ENCODE results near the gene GALNT6. TPM values are rescaled to one million over a fixed set of nuclear protein-coding genes. Genes with fewer than 3 reads are reported as not detected.
"Not testable (repeated sequence)": the region's sequence is repeated elsewhere in the genome, so short reads cannot be mapped to it uniquely, and the experiment has no call there.

The GALNT6 gene
- total RNA-seq, 2 experiments from 2014 or later: 17.8 to 18.6 TPM

GRCh38 chr12:51337336-51337735 lies 53.9 kb downstream of the GALNT6 start:
- DNase-seq; H3K27me3 Mint-ChIP-seq; H3K4me3 Mint-ChIP-seq; H3K36me3 Mint-ChIP-seq (ENCODE audit: low read depth); H3K27ac Mint-ChIP-seq; POLR2A ChIA-PET; H3K9me3 Mint-ChIP-seq: not testable (repeated sequence)
- CTCF ChIA-PET: interaction anchor here (1.0 to 1.7 kb wide), 3 partner anchors 10 to 68 kb away, joined by 3 to 8 read pairs (median 3); no protein-coding TSS in a partner anchor
- peaks cover 17% of the 10 kb centered on the region for H3K4me1 Mint-ChIP-seq

- H3K27me3 Mint-ChIP-seq: peaks cover 2% of the 10 kb centered on the region
- ChIA-PET CTCF (interaction anchor here (1.4 kb wide), 1 partner anchor 9 kb away, joined by 4 read pairs; no protein-coding TSS in a partner anchor), POLR2A (interaction anchor here (1.1 to 5.8 kb wide), 3 partner anchors 9 to 17 kb away, joined by 4 to 25 read pairs (median 7); partner anchors contain the start of gene BIN2)
- DNase-seq: no peak
- H3K36me3 Mint-ChIP-seq (ENCODE audit: low read depth): no peaks in the 10 kb centered on the region
- H3K4me3 Mint-ChIP-seq: no peak overlapping the region
- peaks cover 12% of the 10 kb centered on the region for H3K4me1 Mint-ChIP-seq
- no peaks in the 10 kb centered on the region for H3K9me3 Mint-ChIP-seq
- H3K27ac Mint-ChIP-seq: no peak overlapping the region
Observed at GRCh38 chr12:51335931-51336330, 55.3 kb downstream of the GALNT6 start.

- H3K4me3 Mint-ChIP-seq: no peak overlapping the region
- ChIA-PET CTCF (no interaction called here), POLR2A (interaction anchor here (5.8 kb wide), 1 partner anchor 11 kb away, joined by 25 read pairs; the partner anchor contains the start of gene BIN2)
- peaks cover 2% of the 10 kb centered on the region for H3K27me3 Mint-ChIP-seq
- no peaks in the 10 kb centered on the region for H3K9me3 Mint-ChIP-seq
- H3K4me1 Mint-ChIP-seq: peaks cover 18% of the 10 kb centered on the region
- H3K36me3 Mint-ChIP-seq (ENCODE audit: low read depth): no peaks in the 10 kb centered on the region
- DNase-seq: no peak
- no peak overlapping the region for H3K27ac Mint-ChIP-seq
Observed at GRCh38 chr12:51334764-51335163, 56.4 kb downstream of the GALNT6 start.

GRCh38 chr12:51333536-51333935 lies 57.7 kb downstream of the GALNT6 start:
- ChIA-PET CTCF (no interaction called here), POLR2A (interaction anchor here (1.5 to 5.8 kb wide), 2 partner anchors 10 to 15 kb away, joined by 4 to 25 read pairs; partner anchors contain the start of gene BIN2)
- Mint-ChIP-seq H3K27me3 (peaks cover 2% of the 10 kb centered on the region), H3K27ac (no peak overlapping the region), H3K4me1 (peaks cover 28% of the 10 kb centered on the region), H3K4me3 (no peak overlapping the region), H3K9me3 (no peaks in the 10 kb centered on the region), H3K36me3 (ENCODE audit: low read depth) (no peaks in the 10 kb centered on the region)
- DNase-seq: no peak

- Mint-ChIP-seq H3K27me3 (peaks cover 2% of the 10 kb centered on the region), H3K4me3 (no peak overlapping the region), H3K4me1 (peaks cover 58% of the 10 kb centered on the region), H3K36me3 (ENCODE audit: low read depth) (no peaks in the 10 kb centered on the region), H3K27ac (peak overlapping the region; percentile 64), H3K9me3 (no peaks in the 10 kb centered on the region)
- POLR2A ChIA-PET: interaction anchor here (0.8 to 1.5 kb wide), 6 partner anchors 10 to 282 kb away, joined by 3 to 12 read pairs (median 4); partner anchors contain the start of genes DAZAP2, LETMD1 and POU6F1
- DNase-seq: no peak
- CTCF ChIA-PET: interaction anchor here (0.6 to 4.0 kb wide), 6 partner anchors 9 to 565 kb away, joined by 3 to 27 read pairs (median 4); no protein-coding TSS in a partner anchor
Observed at GRCh38 chr12:51330186-51330585, 61.0 kb downstream of the GALNT6 start.

GRCh38 chr12:51329742-51330141 lies 61.5 kb downstream of the GALNT6 start:
- Mint-ChIP-seq H3K9me3 (no peaks in the 10 kb centered on the region), H3K27me3 (peaks cover 2% of the 10 kb centered on the region), H3K4me3 (peak overlapping the region; percentile 25), H3K27ac (peak overlapping the region; percentile 64), H3K4me1 (peaks cover 58% of the 10 kb centered on the region), H3K36me3 (ENCODE audit: low read depth) (peaks cover 3% of the 10 kb centered on the region)
- ChIA-PET POLR2A (interaction anchor here (0.8 to 1.5 kb wide), 6 partner anchors 10 to 281 kb away, joined by 3 to 12 read pairs (median 4); partner anchors contain the start of genes DAZAP2, LETMD1 and POU6F1), CTCF (interaction anchor here (0.8 to 4.0 kb wide), 5 partner anchors 11 to 565 kb away, joined by 3 to 27 read pairs (median 4); no protein-coding TSS in a partner anchor)
- DNase-seq: no peak

- Mint-ChIP-seq H3K36me3 (ENCODE audit: low read depth) (peaks cover 5% of the 10 kb centered on the region), H3K27me3 (peaks cover 2% of the 10 kb centered on the region), H3K4me1 (peaks cover 63% of the 10 kb centered on the region), H3K4me3 (no peak overlapping the region), H3K27ac (peak overlapping the region; percentile 49), H3K9me3 (no peaks in the 10 kb centered on the region)
- no peak for DNase-seq
- ChIA-PET POLR2A (interaction anchor here (1.0 to 2.8 kb wide), 2 partner anchors 10 to 59 kb away, joined by 3 to 13 read pairs; no protein-coding TSS in a partner anchor), CTCF (interaction anchor here (1.0 kb wide), 1 partner anchor 12 kb away, joined by 7 read pairs; no protein-coding TSS in a partner anchor)
Observed at GRCh38 chr12:51328587-51328986, 62.6 kb downstream of the GALNT6 start.

GRCh38 chr12:51326698-51327439 lies 64.3 kb downstream of the GALNT6 start:
- POLR2A ChIA-PET: interaction anchor here (0.7 to 2.8 kb wide), 8 partner anchors 8 to 301 kb away, joined by 3 to 13 read pairs (median 4); partner anchors contain the start of genes DAZAP2, POU6F1 and SLC11A2
- CTCF ChIA-PET: interaction anchor here (0.7 to 1.6 kb wide), 5 partner anchors 8 to 25 kb away, joined by 3 to 9 read pairs (median 4); no protein-coding TSS in a partner anchor
- peaks cover 2% of the 10 kb centered on the region for H3K27me3 Mint-ChIP-seq
- H3K9me3 Mint-ChIP-seq: no peaks in the 10 kb centered on the region
- peaks cover 22% of the 10 kb centered on the region for H3K36me3 Mint-ChIP-seq (ENCODE audit: low read depth)
- H3K4me3 Mint-ChIP-seq: peak overlapping the region; percentile 45
- peak overlapping the region; percentile 97 for H3K27ac Mint-ChIP-seq
- H3K4me1 Mint-ChIP-seq: peaks cover 70% of the 10 kb centered on the region
- DNase-seq: peak; percentile 24

GRCh38 chr12:51324953-51325352 lies 66.3 kb downstream of the GALNT6 start:
- Mint-ChIP-seq H3K27ac (peak overlapping the region; percentile 83), H3K4me3 (peak overlapping the region; percentile 53), H3K4me1 (peaks cover 82% of the 10 kb centered on the region), H3K36me3 (ENCODE audit: low read depth) (peaks cover 39% of the 10 kb centered on the region), H3K27me3 (no peaks in the 10 kb centered on the region), H3K9me3 (no peaks in the 10 kb centered on the region)
- POLR2A ChIA-PET: interaction anchor here (0.8 to 2.8 kb wide), 2 partner anchors 9 to 276 kb away, joined by 4 to 25 read pairs; no protein-coding TSS in a partner anchor
- no peak for DNase-seq
- CTCF ChIA-PET: interaction anchor here (1.6 kb wide), 1 partner anchor 16 kb away, joined by 8 read pairs; no protein-coding TSS in a partner anchor

- POLR2A ChIA-PET: interaction anchor here (0.7 to 7.2 kb wide), 13 partner anchors 10 to 560 kb away, joined by 3 to 65 read pairs (median 10); partner anchors contain the start of genes ATF1, CSRNP2, DAZAP2 and LETMD1
- Mint-ChIP-seq H3K27ac (peak within 1 kb of the TSS; percentile 98), H3K9me3 (no peaks in the 10 kb centered on the region), H3K4me1 (peaks cover 82% of the 10 kb centered on the region), H3K36me3 (ENCODE audit: low read depth) (peaks cover 39% of the 10 kb centered on the region), H3K27me3 (no peaks in the 10 kb centered on the region), H3K4me3 (peak within 1 kb of the TSS; percentile 88)
- peak; percentile 87 for DNase-seq
- CTCF ChIA-PET: interaction anchor here (1.6 kb wide), 1 partner anchor 17 kb away, joined by 8 read pairs; no protein-coding TSS in a partner anchor
Observed at GRCh38 chr12:51323966-51324895, 67.0 kb downstream of the GALNT6 start, which contains the start of gene BIN2. Gene BIN2, minus strand, starts transcription at chr12:51324174. Its CDS starts 72 bp downstream, at chr12:51324102.

GRCh38 chr12:51323317-51323960 lies 67.8 kb downstream of the GALNT6 start:
- Mint-ChIP-seq H3K36me3 (ENCODE audit: low read depth) (peaks cover 45% of the 10 kb centered on the region), H3K4me1 (peaks cover 82% of the 10 kb centered on the region), H3K27me3 (no peaks in the 10 kb centered on the region), H3K9me3 (no peaks in the 10 kb centered on the region), H3K4me3 (peak overlapping the region; percentile 88), H3K27ac (peak overlapping the region; percentile 98)
- peak; percentile 72 for DNase-seq
- ChIA-PET POLR2A (interaction anchor here (0.8 to 7.2 kb wide), 17 partner anchors 11 to 559 kb away, joined by 3 to 65 read pairs (median 7); partner anchors contain the start of genes ATF1, CSRNP2, DAZAP2 and LETMD1), CTCF (interaction anchor here (0.7 to 1.3 kb wide), 2 partner anchors 18 to 498 kb away, joined by 3 to 9 read pairs; no protein-coding TSS in a partner anchor)

Data from activated CD4-positive, alpha-beta memory T cell treated with anti-CD3 and anti-CD28 coated beads, Interleukin-2, amount 10 ng/mL, durations not matched to agents 7 days and 5 days (primary cell).